GM18505 (cell line): Measurements from ENCODE around the gene CRKL.

Source experiments
- ATAC-seq: cut with Tn5 transposase; IDR thresholded peaks from one replicate; pipeline ENCODE4 v1.9.1; 2021; ENCODE audit not compliant: unreplicated experiment
- POLR2A ChIP-seq: IDR thresholded peaks from 4 replicates; pipeline ENCODE4 v1.6.1; 2011; ENCODE audit warnings: borderline replicate concordance; ENCODE audit not compliant: insufficient read depth, insufficient read length; ENCODE audit errors: extremely low read depth

Gene CRKL

GRCh38 chr22:20991252-20992055, 74.2 kb downstream of the CRKL start:
- ATAC-seq, result no peak
- no peak for TF ChIP-seq POLR2A

GRCh38 chr22:20992056-20992442, 74.8 kb downstream of the CRKL start:
- no peak for ATAC-seq
- no peak for TF ChIP-seq POLR2A

- ATAC-seq, result no peak
Measured at GRCh38 chr22:20992456-20993303, 75.5 kb downstream of the CRKL start.

GRCh38 chr22:20993304-20994127, 76.3 kb downstream of the CRKL start:
- TF ChIP-seq POLR2A, result no peak
- ATAC-seq, result no peak

More at GRCh38 chr22:20992456-20993303, 75.5 kb downstream of the CRKL start:
- TF ChIP-seq POLR2A, result no peak

- no peak for TF ChIP-seq POLR2A
- ATAC-seq, result no peak
Measured at GRCh38 chr22:20994128-20994901, 77.1 kb downstream of the CRKL start.

GRCh38 chr22:20994902-20995241, 77.7 kb downstream of the CRKL start:
- ATAC-seq, result no peak
- no peak for TF ChIP-seq POLR2A

- ATAC-seq, result no peak
Measured at GRCh38 chr22:20995329-20996030, 78.3 kb downstream of the CRKL start.

GRCh38 chr22:20996031-20996410, 78.8 kb downstream of the CRKL start:
- no peak for TF ChIP-seq POLR2A
- no peak for ATAC-seq

More at GRCh38 chr22:20995329-20996030, 78.3 kb downstream of the CRKL start:
- no peak for TF ChIP-seq POLR2A

- no peak for TF ChIP-seq POLR2A
- ATAC-seq, result no peak
Measured at GRCh38 chr22:20996598-20997535, 79.7 kb downstream of the CRKL start.

GRCh38 chr22:20997536-20998257, 80.5 kb downstream of the CRKL start:
- TF ChIP-seq POLR2A, result peak; percentile 23

GRCh38 chr22:20998411-20999336, 81.5 kb downstream of the CRKL start:
- ATAC-seq, result no peak
- no peak for TF ChIP-seq POLR2A

More at GRCh38 chr22:20997536-20998257, 80.5 kb downstream of the CRKL start:
- ATAC-seq, result no peak
